Measurements from ENCODE around the gene SEPSECS. TPM values are rescaled to one million over a fixed set of nuclear protein-coding genes. Genes with fewer than 3 reads are reported as not detected.

The SEPSECS gene
- total RNA-seq, 1 experiment from 2014 or later: 4.2 TPM

DNA sequence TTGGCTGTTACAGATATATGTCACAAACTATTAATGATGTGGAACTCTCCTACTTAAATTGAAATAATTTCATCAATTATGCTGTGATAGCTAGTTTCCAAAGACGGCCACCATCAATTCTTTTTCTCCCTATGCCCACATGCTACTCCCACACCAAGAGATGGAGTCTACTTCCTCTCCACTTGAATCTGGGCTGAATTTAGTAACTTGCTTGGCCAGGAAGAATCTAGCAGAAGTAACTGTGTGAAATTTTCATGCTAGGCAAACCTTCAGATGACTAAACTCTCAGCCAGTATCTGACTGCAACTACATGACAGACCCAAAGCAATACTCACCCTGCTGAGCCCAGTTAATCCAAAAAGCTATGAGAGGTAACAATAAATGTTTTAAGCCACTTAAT is 3.2 kb downstream of the SEPSECS start:
- no peaks in the 10 kb centered on the region for H3K9me3 ChIP-seq (ENCODE audit: control insufficient read depth, low read depth, low read length)
- H3K4ac ChIP-seq (ENCODE audit: low read depth, low read length): no peak overlapping the region
- no peak overlapping the region for H3K23ac ChIP-seq (ENCODE audit: insufficient read length, low read depth, low read length)
- peaks cover 11% of the 10 kb centered on the region for H3K23me2 ChIP-seq (ENCODE audit: insufficient read length, low read depth, low read length, poor library complexity, severe bottlenecking)
- TF ChIP-seq, protein P1, sequence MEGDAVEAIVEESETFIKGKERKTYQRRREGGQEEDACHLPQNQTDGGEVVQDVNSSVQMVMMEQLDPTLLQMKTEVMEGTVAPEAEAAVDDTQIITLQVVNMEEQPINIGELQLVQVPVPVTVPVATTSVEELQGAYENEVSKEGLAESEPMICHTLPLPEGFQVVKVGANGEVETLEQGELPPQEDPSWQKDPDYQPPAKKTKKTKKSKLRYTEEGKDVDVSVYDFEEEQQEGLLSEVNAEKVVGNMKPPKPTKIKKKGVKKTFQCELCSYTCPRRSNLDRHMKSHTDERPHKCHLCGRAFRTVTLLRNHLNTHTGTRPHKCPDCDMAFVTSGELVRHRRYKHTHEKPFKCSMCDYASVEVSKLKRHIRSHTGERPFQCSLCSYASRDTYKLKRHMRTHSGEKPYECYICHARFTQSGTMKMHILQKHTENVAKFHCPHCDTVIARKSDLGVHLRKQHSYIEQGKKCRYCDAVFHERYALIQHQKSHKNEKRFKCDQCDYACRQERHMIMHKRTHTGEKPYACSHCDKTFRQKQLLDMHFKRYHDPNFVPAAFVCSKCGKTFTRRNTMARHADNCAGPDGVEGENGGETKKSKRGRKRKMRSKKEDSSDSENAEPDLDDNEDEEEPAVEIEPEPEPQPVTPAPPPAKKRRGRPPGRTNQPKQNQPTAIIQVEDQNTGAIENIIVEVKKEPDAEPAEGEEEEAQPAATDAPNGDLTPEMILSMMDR (conservative IDR thresholded peaks at IDR 0.05): no peak
- H4K91ac ChIP-seq (ENCODE audit: insufficient read length, low read depth, low read length): no peak overlapping the region
- H3K4me1 ChIP-seq (ENCODE audit: insufficient read depth, low read length): no peaks in the 10 kb centered on the region; the same call in 1 of the 2 replicates
- H2BK15ac ChIP-seq (ENCODE audit: low read depth, low read length): no peak overlapping the region
- no peak overlapping the region for H3T11ph ChIP-seq (ENCODE audit: low read length)
- H3K18ac ChIP-seq (ENCODE audit: insufficient read length, low read depth, low read length): no peak overlapping the region
- no peak overlapping the region for H3K27ac ChIP-seq (ENCODE audit: insufficient read length, low read depth, low read length)
- no peaks in the 10 kb centered on the region for H3K27me3 ChIP-seq (ENCODE audit: insufficient read depth, low read length)
- no CpG with 5 or more reads among the region's 1 CpG for WGBS (ENCODE audit: extremely low coverage, insufficient read length, low lambda C conversion rate)
- no peaks in the 10 kb centered on the region; a peak in 1 of 5 replicates for H3K9me3 Mint-ChIP-seq
- peaks cover 0 to 5% (median 0%) of the 10 kb centered on the region in 3 experiments; a peak in 1 of 7 replicates for H3K36me3 Mint-ChIP-seq (ENCODE audit: insufficient read depth in 1 of 3, low read depth in 3 of 3)
- no peak overlapping the region for H3K56ac ChIP-seq (ENCODE audit: insufficient read length, low read depth, low read length)
- H2AK5ac ChIP-seq (ENCODE audit: insufficient read length, low read length): no peak overlapping the region
- H3K14ac ChIP-seq (ENCODE audit: insufficient read depth, low read length): no peak overlapping the region
- H2BK20ac ChIP-seq (ENCODE audit: low read depth, low read length, poor library complexity, severe bottlenecking): no peak overlapping the region
- no peak overlapping the region for H2AFZ ChIP-seq (ENCODE audit: low read length)
- no peak overlapping the region for H4K8ac ChIP-seq (replicated peaks; ENCODE audit: insufficient read length, low read depth, low read length)
- peaks cover 10 to 25% of the 10 kb centered on the region in 2 experiments for H3K4me1 Mint-ChIP-seq
- H4K20me1 ChIP-seq (ENCODE audit: control insufficient read depth, insufficient read depth, insufficient read length): no peaks in the 10 kb centered on the region
- no peaks in the 10 kb centered on the region for H3K79me1 ChIP-seq (ENCODE audit: insufficient read depth, low read depth, low read length, poor library complexity, severe bottlenecking)
- H3K27ac Mint-ChIP-seq: no peak overlapping the region
- no peak overlapping the region for H2BK120ac ChIP-seq (ENCODE audit: low read depth, low read length, poor library complexity, severe bottlenecking)
- H2BK12ac ChIP-seq (ENCODE audit: insufficient read length, low read depth, low read length): no peak overlapping the region
- H3K79me2 ChIP-seq (ENCODE audit: insufficient read depth, low read length): no peaks in the 10 kb centered on the region
- H3K27me3 Mint-ChIP-seq (ENCODE audit: low read depth): no peaks in the 10 kb centered on the region
- H3K9ac ChIP-seq (ENCODE audit: extremely low read depth, insufficient read length, low read length): no peak overlapping the region
- H2BK5ac ChIP-seq (ENCODE audit: insufficient read length, low read length): no peak overlapping the region
- no peak overlapping the region for H3K4me3 Mint-ChIP-seq
- no peak for DNase-seq
- no peak overlapping the region for H3K4me2 ChIP-seq (ENCODE audit: insufficient read depth, insufficient read length, low read length)
- H4K5ac ChIP-seq (ENCODE audit: insufficient read length, low read depth, low read length): no peak overlapping the region
